Fibroblast of mammary gland (primary cell): ENCODE measurements around the gene MAP3K6.
"Not testable (repeated sequence)": the region's sequence is repeated elsewhere in the genome, so short reads cannot be mapped to it uniquely, and the experiment has no call there.

Source experiments
- DNase-seq: peaks from one replicate; pipeline ENCODE4 v3.0.0-alpha.2; 2010; ENCODE audit warnings: low read depth
- H3K4me3 ChIP-seq: 2 replicates; pipeline ENCODE4 v1.5.1; 2011; ENCODE audit warnings: low read depth, mild to moderate bottlenecking, low read length, moderate library complexity; ENCODE audit not compliant: control insufficient read depth
- TF ChIP-seq, protein P1 (sequence below): conservative IDR thresholded peaks from 2 replicates; pipeline ENCODE4 v1.5.1; 2011; ENCODE audit warnings: low read depth, low read length, inconsistent platforms; ENCODE audit not compliant: control insufficient read depth, insufficient read depth

MAP3K6 gene

GRCh38 chr1:27391511-27392095, 24.8 kb upstream of the MAP3K6 start:
- DNase-seq: peak; percentile 59

DNA sequence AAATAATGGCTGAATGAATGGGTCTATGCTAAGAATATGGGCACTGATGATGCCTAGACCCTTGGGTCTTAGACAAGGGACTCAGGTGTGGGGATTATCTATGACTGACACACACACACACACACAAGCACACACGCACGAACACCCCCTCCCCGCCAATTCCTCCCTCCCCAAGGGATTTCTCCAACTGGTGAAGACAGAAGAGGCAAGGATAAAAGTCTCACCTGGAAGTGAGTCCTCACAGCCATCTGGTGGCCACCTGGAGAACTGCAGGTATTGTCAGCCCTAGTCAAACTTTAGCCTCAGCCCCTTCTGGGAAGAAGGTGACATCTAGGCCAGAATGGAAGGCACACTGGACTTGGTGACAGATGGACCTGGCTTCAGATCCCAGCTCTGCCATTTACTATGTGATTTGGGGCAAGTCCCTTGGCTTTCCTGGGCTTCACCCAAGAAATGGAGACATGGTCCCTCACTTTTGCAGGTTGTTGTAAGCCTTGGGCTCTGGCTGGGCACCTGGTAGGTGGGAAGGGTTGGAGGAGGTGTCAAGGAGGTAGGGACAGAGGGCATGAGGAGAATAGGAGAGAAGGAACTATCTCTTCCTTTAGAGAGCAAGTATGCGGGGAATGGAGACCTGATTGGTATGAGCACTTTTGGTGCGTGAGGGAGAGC, 21.7 kb upstream of the MAP3K6 start:
- TF ChIP-seq, protein P1, sequence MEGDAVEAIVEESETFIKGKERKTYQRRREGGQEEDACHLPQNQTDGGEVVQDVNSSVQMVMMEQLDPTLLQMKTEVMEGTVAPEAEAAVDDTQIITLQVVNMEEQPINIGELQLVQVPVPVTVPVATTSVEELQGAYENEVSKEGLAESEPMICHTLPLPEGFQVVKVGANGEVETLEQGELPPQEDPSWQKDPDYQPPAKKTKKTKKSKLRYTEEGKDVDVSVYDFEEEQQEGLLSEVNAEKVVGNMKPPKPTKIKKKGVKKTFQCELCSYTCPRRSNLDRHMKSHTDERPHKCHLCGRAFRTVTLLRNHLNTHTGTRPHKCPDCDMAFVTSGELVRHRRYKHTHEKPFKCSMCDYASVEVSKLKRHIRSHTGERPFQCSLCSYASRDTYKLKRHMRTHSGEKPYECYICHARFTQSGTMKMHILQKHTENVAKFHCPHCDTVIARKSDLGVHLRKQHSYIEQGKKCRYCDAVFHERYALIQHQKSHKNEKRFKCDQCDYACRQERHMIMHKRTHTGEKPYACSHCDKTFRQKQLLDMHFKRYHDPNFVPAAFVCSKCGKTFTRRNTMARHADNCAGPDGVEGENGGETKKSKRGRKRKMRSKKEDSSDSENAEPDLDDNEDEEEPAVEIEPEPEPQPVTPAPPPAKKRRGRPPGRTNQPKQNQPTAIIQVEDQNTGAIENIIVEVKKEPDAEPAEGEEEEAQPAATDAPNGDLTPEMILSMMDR: peak; percentile 88
- H3K4me3 ChIP-seq: no peak overlapping the region
- DNase-seq: no peak

More at GRCh38 chr1:27391511-27392095, 24.8 kb upstream of the MAP3K6 start:
- TF ChIP-seq, protein P1: no peak
- H3K4me3 ChIP-seq: peak overlapping the region; percentile 48

DNA sequence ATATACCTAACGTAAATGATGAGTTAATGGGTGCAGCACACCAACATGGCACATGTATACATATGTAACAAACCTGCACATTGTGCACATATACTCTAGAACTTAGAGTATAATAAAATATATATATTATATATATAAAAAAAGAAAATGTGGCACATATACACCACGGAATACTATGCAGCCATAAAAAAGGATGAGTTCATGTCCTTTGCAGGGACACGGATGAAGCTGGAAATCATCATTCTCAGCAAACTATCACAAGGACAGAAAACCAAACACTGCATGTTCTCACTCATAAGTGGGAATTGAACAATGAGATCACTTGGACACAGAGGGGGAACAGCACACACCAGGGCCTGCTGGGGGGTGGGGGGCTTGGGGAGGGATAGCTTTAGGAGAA, 18.0 kb upstream of the MAP3K6 start:
- not testable (repeated sequence) for DNase-seq, H3K4me3 ChIP-seq

DNA sequence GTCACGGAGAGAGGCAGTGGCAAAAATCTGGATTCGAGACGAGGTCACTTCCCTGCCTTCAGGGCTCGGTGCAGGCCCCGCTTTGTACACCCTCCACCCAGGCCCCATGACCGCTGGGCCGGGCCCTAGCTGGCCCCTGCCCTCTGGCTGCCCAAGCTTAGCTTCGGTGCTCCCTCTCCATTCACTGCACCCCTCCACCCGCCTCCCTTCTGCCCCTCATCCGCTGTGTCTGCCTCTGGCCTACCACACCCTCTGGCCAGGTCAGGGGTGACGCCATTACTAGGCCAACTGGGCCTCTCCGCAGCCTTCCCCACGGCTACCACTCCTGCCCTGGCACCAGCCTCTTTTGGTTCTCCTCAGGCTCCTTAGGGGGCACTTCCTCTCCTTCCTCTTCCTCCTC, 16.9 kb upstream of the MAP3K6 start:
- no peak overlapping the region for H3K4me3 ChIP-seq
- TF ChIP-seq, protein P1: no peak

DNA sequence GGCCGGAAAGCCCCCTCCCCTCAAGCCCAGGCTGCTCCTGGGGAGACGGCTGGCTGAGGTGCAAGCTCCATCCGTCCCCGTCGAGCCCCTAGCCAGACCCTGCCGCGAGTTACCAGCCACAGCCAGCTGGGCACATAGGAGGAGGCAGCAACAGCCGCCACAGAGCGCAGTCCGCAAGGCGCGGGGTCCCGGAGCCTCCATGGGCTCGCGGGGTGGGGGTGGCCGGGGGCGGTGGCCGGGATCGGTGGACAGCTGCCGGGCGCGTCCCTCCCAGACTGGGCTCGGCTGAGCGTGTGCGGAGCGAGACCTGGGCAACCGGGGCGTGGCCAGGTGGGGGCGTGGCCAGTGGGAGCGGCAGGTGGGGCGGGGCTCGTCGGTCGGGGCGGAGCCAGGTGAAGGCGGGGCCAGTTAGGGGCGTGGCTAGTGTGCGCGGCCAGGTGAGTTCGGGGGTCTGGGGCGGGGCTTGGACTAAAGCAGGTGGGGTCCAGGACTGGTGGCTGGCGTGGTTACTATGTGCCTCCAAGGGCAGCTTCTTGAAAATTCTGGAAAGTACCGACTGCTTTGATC, 16.4 kb upstream of the MAP3K6 start, which contains the start of gene CD164L2:
TSS of gene CD164L2 (minus strand) at position 295 of the 567 bp plus-strand sequence. CDS start at position 201, 94 bp downstream.
- no peak for DNase-seq
- no peak within 1 kb of the TSS for H3K4me3 ChIP-seq
- TF ChIP-seq, protein P1: no peak

More for the DNA sequence above, 16.9 kb upstream of the MAP3K6 start:
- no peak for DNase-seq

DNA sequence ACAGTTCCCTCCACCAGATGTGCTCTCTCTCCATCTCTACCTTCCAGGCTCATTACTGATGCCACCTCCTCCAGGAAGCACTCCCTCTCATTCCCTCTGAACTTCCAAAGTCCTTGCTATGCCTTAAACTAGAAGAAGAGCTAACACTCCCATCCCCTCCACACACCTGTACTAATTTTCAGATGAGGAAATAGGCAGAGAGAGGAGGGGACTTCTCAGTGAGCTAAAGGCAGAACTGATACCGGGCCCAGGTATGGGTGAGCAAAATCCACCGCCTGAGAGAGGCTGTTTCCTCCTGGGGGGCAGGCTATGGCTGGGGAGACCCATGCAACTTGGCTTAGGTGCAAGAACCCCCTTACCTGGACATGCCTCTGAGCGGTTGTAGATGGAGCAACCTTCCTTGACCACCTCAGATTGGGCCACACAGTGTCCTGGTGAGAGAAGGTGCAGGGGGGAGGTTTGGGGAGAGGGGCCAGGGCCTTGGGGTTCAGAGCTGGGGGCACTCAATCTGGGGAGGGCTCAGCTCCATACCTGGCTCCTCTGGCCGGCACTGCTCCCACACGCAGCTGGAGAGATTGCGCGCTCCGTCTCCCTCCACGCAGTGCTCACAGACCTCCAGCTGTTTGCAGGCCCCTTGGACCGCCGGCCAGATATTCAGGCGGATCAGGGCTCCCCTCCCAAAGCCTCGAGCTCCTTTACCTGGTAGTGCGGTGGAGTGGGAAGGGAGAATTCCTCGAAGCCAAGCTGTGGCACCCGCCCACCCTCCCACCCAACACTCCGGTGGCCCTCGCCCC, 15.4 kb upstream of the MAP3K6 start:
- H3K4me3 ChIP-seq: no peak overlapping the region
- TF ChIP-seq, protein P1: no peak
- DNase-seq: no peak
